Astrocyte (in vitro differentiated cells and primary cell): ENCODE data around the gene ATP5PF. TPM values are rescaled to one million over a fixed set of nuclear protein-coding genes. Genes with fewer than 3 reads are reported as not detected.

ENCODE experiments used
- DNase-seq: peaks from one replicate; pipeline ENCODE4 v3.0.0-alpha.2; 2010; ENCODE audit warnings: low read depth
- FAIRE-seq: peaks from 2 replicates; lab custom pipeline; 2011; peaks lifted over from hg19 to GRCh38; lab: Jason Lieb, UNC
- H2AFZ ChIP-seq: 2 replicates; pipeline ENCODE4 v1.6.0; 2012; ENCODE audit warnings: low read depth, low read length, inconsistent platforms
- H3K27ac ChIP-seq: 2 replicates; pipeline ENCODE4 v1.5.1; 2011; ENCODE audit warnings: low read depth, low read length, inconsistent platforms
- H3K27me3 ChIP-seq: 2 replicates; pipeline ENCODE4 v1.6.0; 2011; ENCODE audit warnings: low read length, inconsistent platforms; ENCODE audit not compliant: insufficient read depth
- H3K36me3 ChIP-seq: 2 replicates; pipeline ENCODE4 v1.5.1; 2011; ENCODE audit warnings: low read length, inconsistent platforms; ENCODE audit not compliant: insufficient read depth
- H3K4me1 ChIP-seq: 2 replicates; pipeline ENCODE4 v1.5.1; 2011; ENCODE audit warnings: low read length, inconsistent platforms; ENCODE audit not compliant: insufficient read depth
- H3K4me2 ChIP-seq: 2 replicates; pipeline ENCODE4 v1.6.0; 2012; ENCODE audit warnings: low read length, inconsistent platforms
- H3K4me3 ChIP-seq: 2 replicates; pipeline ENCODE4 v1.5.1; 2011; ENCODE audit warnings: low read depth, mild to moderate bottlenecking, low read length, inconsistent platforms; ENCODE audit not compliant: insufficient read depth
- H3K79me2 ChIP-seq: 2 replicates; pipeline ENCODE4 v1.6.0; 2012; ENCODE audit warnings: mild to moderate bottlenecking, low read length, inconsistent platforms; ENCODE audit not compliant: insufficient read depth
- H3K9ac ChIP-seq: 2 replicates; pipeline ENCODE4 v1.6.0; 2012; ENCODE audit warnings: mild to moderate bottlenecking, low read length, inconsistent platforms
- H3K9me3 ChIP-seq: 2 replicates; pipeline ENCODE4 v1.5.1; 2012; ENCODE audit warnings: low read depth, mild to moderate bottlenecking, low read length, inconsistent platforms; ENCODE audit not compliant: insufficient read depth
- H4K20me1 ChIP-seq: 2 replicates; pipeline ENCODE4 v1.6.0; 2012; ENCODE audit warnings: low read length, inconsistent platforms; ENCODE audit not compliant: insufficient read depth
- H3K27ac Mint-ChIP-seq: one replicate; pipeline ENCODE4 v1.8.0; 2021; ENCODE audit warnings: mild to moderate bottlenecking, mixed read lengths; ENCODE audit not compliant: unreplicated experiment
- H3K27me3 Mint-ChIP-seq: one replicate; pipeline ENCODE4 v1.8.0; 2021; ENCODE audit warnings: low read depth, mixed read lengths; ENCODE audit not compliant: unreplicated experiment
- H3K36me3 Mint-ChIP-seq: one replicate; pipeline ENCODE4 v1.8.0; 2021; ENCODE audit warnings: low read depth, mixed read lengths; ENCODE audit not compliant: unreplicated experiment
- H3K4me1 Mint-ChIP-seq: one replicate; pipeline ENCODE4 v1.8.0; 2021; ENCODE audit warnings: low read depth, mixed read lengths; ENCODE audit not compliant: unreplicated experiment
- H3K4me3 Mint-ChIP-seq: one replicate; pipeline ENCODE4 v1.8.0; 2021; ENCODE audit warnings: mild to moderate bottlenecking, moderate library complexity, mixed read lengths; ENCODE audit not compliant: unreplicated experiment
- H3K9me3 Mint-ChIP-seq: one replicate; pipeline ENCODE4 v1.8.0; 2021; ENCODE audit warnings: mild to moderate bottlenecking, mixed read lengths; ENCODE audit not compliant: unreplicated experiment
- CTCF ChIP-seq: IDR thresholded peaks from 2 replicates; pipeline ENCODE4 v1.5.1; 2011; ENCODE audit warnings: low read depth, mild to moderate bottlenecking, inconsistent platforms, low read length, moderate library complexity; ENCODE audit not compliant: insufficient read depth
- EZH2 ChIP-seq: IDR thresholded peaks from 2 replicates; pipeline ENCODE4 v1.6.1; 2012; ENCODE audit warnings: mild to moderate bottlenecking, low read length, inconsistent platforms; ENCODE audit not compliant: insufficient read depth
- total RNA-seq: library from RNA; stranded (reverse); gene quantifications from 2 replicates; pipeline ENCODE4 v1.2.1, GENCODE V29; 2021

ATP5PF gene
- total RNA-seq, 1 donor from 2014 or later: 139 TPM

DNA sequence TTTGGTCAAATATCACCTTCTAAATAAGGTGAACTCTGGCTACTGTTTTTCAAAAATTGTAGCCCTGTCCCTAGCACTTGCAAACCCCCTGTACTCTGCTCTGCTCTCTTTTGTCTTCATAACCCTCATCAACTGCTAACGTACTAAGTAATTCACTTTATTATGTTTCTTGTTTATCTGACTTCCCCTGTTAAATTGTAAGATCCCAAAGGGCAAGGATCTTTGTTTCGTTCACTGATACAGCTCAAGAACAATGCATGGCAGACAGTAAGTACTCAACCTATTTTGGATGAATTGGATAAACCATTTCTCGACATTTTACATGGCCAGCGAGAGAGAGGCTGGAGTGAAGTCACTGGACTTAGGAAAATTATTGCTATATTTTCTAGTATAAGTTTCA is 46.9 kb downstream of the ATP5PF start:
- Mint-ChIP-seq H3K27me3 (no peaks in the 10 kb centered on the region), H3K4me1 (peaks cover 6% of the 10 kb centered on the region), H3K27ac (no peak overlapping the region), H3K9me3 (peaks cover 2% of the 10 kb centered on the region), H3K36me3 (no peaks in the 10 kb centered on the region), H3K4me3 (no peak overlapping the region)
- no peak overlapping the region for H3K4me3 ChIP-seq
- H3K9ac ChIP-seq: no peak overlapping the region
- no peak overlapping the region for H3K27ac ChIP-seq
- no peak for TF ChIP-seq EZH2
- TF ChIP-seq CTCF: no peak
- no peaks in the 10 kb centered on the region for H3K4me1 ChIP-seq
- H3K27me3 ChIP-seq: no peaks in the 10 kb centered on the region
- no peaks in the 10 kb centered on the region for H3K79me2 ChIP-seq
- no peaks in the 10 kb centered on the region for H3K36me3 ChIP-seq
- H3K9me3 ChIP-seq: no peaks in the 10 kb centered on the region
- DNase-seq: no peak
- H4K20me1 ChIP-seq: no peaks in the 10 kb centered on the region
- H3K4me2 ChIP-seq: no peak overlapping the region
- no peak for FAIRE-seq
- no peak overlapping the region for H2AFZ ChIP-seq

- FAIRE-seq (no peak), DNase-seq (no peak)
- no peak for TF ChIP-seq CTCF
- TF ChIP-seq EZH2: no peak
- Histone ChIP-seq H3K79me2 (no peaks in the 10 kb centered on the region), H4K20me1 (no peaks in the 10 kb centered on the region), H3K27ac (no peak overlapping the region), H3K4me1 (no peaks in the 10 kb centered on the region), H3K4me2 (no peak overlapping the region), H3K36me3 (no peaks in the 10 kb centered on the region), H2AFZ (no peak overlapping the region), H3K9ac (no peak overlapping the region), H3K27me3 (peaks cover 2% of the 10 kb centered on the region), H3K9me3 (no peaks in the 10 kb centered on the region), H3K4me3 (no peak overlapping the region)
- Mint-ChIP-seq H3K9me3 (peaks cover 5% of the 10 kb centered on the region), H3K4me1 (no peaks in the 10 kb centered on the region), H3K27me3 (no peaks in the 10 kb centered on the region), H3K27ac (no peak overlapping the region), H3K36me3 (no peaks in the 10 kb centered on the region), H3K4me3 (no peak overlapping the region)
Observed at GRCh38 chr21:25682382-25682781, 52.3 kb downstream of the ATP5PF start.

DNA sequence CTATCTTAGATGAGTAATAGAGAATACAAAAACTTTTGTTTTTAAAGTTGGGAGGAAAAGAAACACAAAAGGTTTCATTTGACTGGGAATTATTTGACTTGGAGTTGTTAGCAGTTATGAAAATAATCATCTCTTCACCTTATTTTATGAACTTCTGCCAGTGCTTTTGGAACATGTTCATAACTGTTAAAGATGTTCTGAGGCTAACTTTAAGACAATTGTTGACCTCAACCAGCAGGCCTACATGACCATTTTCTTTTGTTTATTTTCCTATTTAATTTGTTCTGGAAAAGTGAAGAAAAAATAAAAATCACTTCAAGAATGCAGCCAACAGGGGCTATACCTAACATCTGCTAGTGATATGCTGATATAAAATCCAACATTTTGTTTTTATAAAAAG is 58.3 kb downstream of the ATP5PF start:
- Histone ChIP-seq H2AFZ (no peak overlapping the region), H3K9me3 (no peaks in the 10 kb centered on the region), H3K79me2 (no peaks in the 10 kb centered on the region), H4K20me1 (no peaks in the 10 kb centered on the region), H3K4me1 (no peaks in the 10 kb centered on the region), H3K4me3 (no peak overlapping the region), H3K27ac (no peak overlapping the region), H3K36me3 (no peaks in the 10 kb centered on the region), H3K9ac (no peak overlapping the region), H3K27me3 (peaks cover 2% of the 10 kb centered on the region), H3K4me2 (no peak overlapping the region)
- Mint-ChIP-seq H3K9me3 (peaks cover 5% of the 10 kb centered on the region), H3K4me1 (no peaks in the 10 kb centered on the region), H3K27me3 (no peaks in the 10 kb centered on the region), H3K4me3 (no peak overlapping the region), H3K27ac (no peak overlapping the region), H3K36me3 (no peaks in the 10 kb centered on the region)
- FAIRE-seq (no peak), DNase-seq (no peak)
- no peak for TF ChIP-seq EZH2
- TF ChIP-seq CTCF: no peak

Other genes starting within 250 kb of the ATP5PF start
- gene MRPL39, start 127.4 kb downstream of the ATP5PF start, total RNA-seq: 29.6 and 32.5 TPM in 2 replicates
- 3.7 and 7.2 TPM in 2 replicates for gene JAM2, start 95.6 kb downstream of the ATP5PF start, total RNA-seq
- gene GABPA, start 68 bp upstream of the ATP5PF start, total RNA-seq: 22.6 and 23.6 TPM in 2 replicates